Hepatocyte (in vitro differentiated cells): ENCODE data around the gene CDKN2A. TPM values are rescaled to one million over a fixed set of nuclear protein-coding genes. Genes with fewer than 3 reads are reported as not detected.

ENCODE experiments used
- DNase-seq: peaks from one replicate; pipeline ENCODE4 v3.0.0-alpha.2; 2016; ENCODE audit warnings: low spot score
- H2AFZ ChIP-seq: fragments of 200-600 bp; sonication (generic); 2 replicates; pipeline ENCODE4 v1.6.0; 2016; ENCODE audit warnings: antibody characterized with exemption, mild to moderate bottlenecking
- H3K27ac ChIP-seq: fragments of 200-600 bp; sonication (generic); 2 replicates; pipeline ENCODE4 v1.5.1; 2016; ENCODE audit warnings: mild to moderate bottlenecking
- H3K27me3 ChIP-seq: fragments of 200-600 bp; sonication (generic); 2 replicates; pipeline ENCODE4 v1.6.1; 2016
- H3K36me3 ChIP-seq: fragments of 200-600 bp; sonication (generic); replicated peaks from 2 replicates; pipeline ENCODE4 v1.5.1; 2016; ENCODE audit warnings: low read depth; ENCODE audit not compliant: insufficient read depth
- H3K4me1 ChIP-seq: fragments of 200-600 bp; sonication (generic); 2 replicates; pipeline ENCODE4 v1.5.1; 2016; ENCODE audit warnings: mild to moderate bottlenecking, moderate library complexity; ENCODE audit not compliant: insufficient read depth
- H3K4me2 ChIP-seq: fragments of 200-600 bp; sonication (generic); 2 replicates; pipeline ENCODE4 v1.6.0; 2016
- H3K4me3 ChIP-seq: fragments of 200-600 bp; sonication (generic); 2 replicates; pipeline ENCODE4 v1.5.1; 2016; ENCODE audit warnings: mild to moderate bottlenecking
- H3K79me2 ChIP-seq: fragments of 200-600 bp; sonication (generic); 2 replicates; pipeline ENCODE4 v1.6.0; 2017; ENCODE audit warnings: mild to moderate bottlenecking
- H3K9me2 ChIP-seq: fragments of 200-600 bp; sonication (generic); replicated peaks from 2 replicates; pipeline ENCODE4 v1.6.0; 2017; ENCODE audit warnings: mild to moderate bottlenecking; ENCODE audit not compliant: insufficient read depth
- H3K9me3 ChIP-seq: fragments of 200-600 bp; sonication (generic); 2 replicates; pipeline ENCODE4 v1.5.1; 2016; ENCODE audit warnings: low read depth, mild to moderate bottlenecking
- H4K20me1 ChIP-seq: fragments of 200-600 bp; sonication (generic); 2 replicates; pipeline ENCODE4 v1.6.0; 2016; ENCODE audit warnings: mild to moderate bottlenecking; ENCODE audit not compliant: insufficient read depth, poor library complexity, severe bottlenecking
- CTCF ChIP-seq: fragments of 200-600 bp; sonication (generic); IDR thresholded peaks from 2 replicates; pipeline ENCODE4 v1.5.1; 2016; ENCODE audit warnings: antibody characterized with exemption, mild to moderate bottlenecking; ENCODE audit not compliant: poor library complexity
- EZH2 ChIP-seq: fragments of 200-600 bp; sonication (generic); IDR thresholded peaks from 2 replicates; pipeline ENCODE4 v1.6.1; 2016; ENCODE audit warnings: antibody characterized with exemption, mild to moderate bottlenecking, borderline replicate concordance
- EZH2phosphoT487 ChIP-seq: fragments of 200-600 bp; sonication (generic); IDR thresholded peaks from one replicate; pipeline ENCODE4 v1.6.1; 2018; ENCODE audit warnings: antibody characterized with exemption, mild to moderate bottlenecking, low read depth, moderate library complexity; ENCODE audit not compliant: unreplicated experiment, severe bottlenecking
- WGBS: methylation state at CpG from one replicate; pipeline ENCODE4 v1.1.6; 2016; ENCODE audit warnings: low lambda C conversion rate; ENCODE audit errors: missing lambda C conversion rate; 5-methylcytosine and 5-hydroxymethylcytosine counted together
- polyA plus RNA-seq: library from polyadenylated mRNA; unstranded; fragments of >200 nt; fragmentation: Nextera tagmentation; extraction: Ambion mirVana; gene quantifications from 2 replicates; pipeline ENCODE4 v1.2.1, GENCODE V29; 2016
- total RNA-seq: library from RNA; depleted of rRNA; stranded (reverse); fragments of >200 nt; gene quantifications from 2 replicates; pipeline ENCODE4 v1.2.3, GENCODE V29; 2014

The CDKN2A gene
- total and polyA plus RNA-seq, 2 experiments from 2014 or later, result 0.90 to 2.9 TPM

DNA sequence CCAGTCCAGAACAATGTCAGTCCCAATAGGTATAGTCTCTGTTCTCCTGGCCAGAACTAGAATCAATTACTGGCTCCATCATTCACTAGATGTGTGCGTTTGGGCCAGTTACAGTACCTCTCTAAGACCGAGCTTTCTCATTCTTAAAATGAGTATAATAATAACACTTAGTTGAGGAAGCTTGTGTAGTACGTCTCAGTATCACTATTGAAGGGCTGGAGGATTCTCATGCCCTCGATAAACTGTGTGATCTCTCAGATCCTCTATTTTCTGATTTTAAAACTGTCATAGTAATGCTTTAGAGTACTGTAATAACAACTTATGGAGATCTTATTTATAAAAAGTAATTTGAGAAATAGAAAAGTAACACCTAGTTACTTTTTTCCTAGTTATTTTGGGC is 50.7 kb downstream of the CDKN2A start:
- DNase-seq, result no peak
- H3K4me2 ChIP-seq, result no peak overlapping the region
- H3K4me3 ChIP-seq, result no peak overlapping the region
- WGBS, result 85% methylated on average over 4 of the region's 4 CpGs
- peaks cover 5% of the 10 kb centered on the region for H3K27me3 ChIP-seq
- H3K79me2 ChIP-seq, result no peaks in the 10 kb centered on the region
- H2AFZ ChIP-seq, result no peak overlapping the region
- H3K4me1 ChIP-seq, result no peaks in the 10 kb centered on the region
- no peaks in the 10 kb centered on the region for H3K36me3 ChIP-seq
- no peaks in the 10 kb centered on the region for H4K20me1 ChIP-seq
- no peak overlapping the region for H3K27ac ChIP-seq
- TF ChIP-seq EZH2 (no peak), EZH2phosphoT487 (no peak), CTCF (no peak)
- no peaks in the 10 kb centered on the region for H3K9me3 ChIP-seq
- H3K9me2 ChIP-seq, result no peaks in the 10 kb centered on the region

- 84% methylated on average over 4 of the region's 4 CpGs for WGBS
- no peak for DNase-seq
- TF ChIP-seq CTCF (no peak), EZH2phosphoT487 (no peak), EZH2 (no peak)
- no peak overlapping the region for H2AFZ ChIP-seq
- no peak overlapping the region for H3K4me2 ChIP-seq
- no peaks in the 10 kb centered on the region for H3K9me2 ChIP-seq
- no peaks in the 10 kb centered on the region for H4K20me1 ChIP-seq
- H3K4me3 ChIP-seq, result no peak overlapping the region
- H3K4me1 ChIP-seq, result no peaks in the 10 kb centered on the region
- H3K27me3 ChIP-seq, result peaks cover 5% of the 10 kb centered on the region
- H3K36me3 ChIP-seq, result no peaks in the 10 kb centered on the region
- H3K9me3 ChIP-seq, result no peaks in the 10 kb centered on the region
- no peak overlapping the region for H3K27ac ChIP-seq
- no peaks in the 10 kb centered on the region for H3K79me2 ChIP-seq
Observed at GRCh38 chr9:21941337-21941995, 52.7 kb downstream of the CDKN2A start.

GRCh38 chr9:21936161-21936560 is 58.0 kb downstream of the CDKN2A start:
- no peaks in the 10 kb centered on the region for H3K79me2 ChIP-seq

More at GRCh38 chr9:21936161-21936560, 58.0 kb downstream of the CDKN2A start:
- no peaks in the 10 kb centered on the region for H3K4me1 ChIP-seq
- no peaks in the 10 kb centered on the region for H4K20me1 ChIP-seq
- no peak overlapping the region for H3K4me3 ChIP-seq
- DNase-seq, result no peak
- H3K9me2 ChIP-seq, result no peaks in the 10 kb centered on the region
- TF ChIP-seq CTCF (no peak), EZH2phosphoT487 (no peak), EZH2 (no peak)
- no peaks in the 10 kb centered on the region for H3K27me3 ChIP-seq
- no peak overlapping the region for H3K4me2 ChIP-seq
- no peak overlapping the region for H2AFZ ChIP-seq
- 97% methylated on average over 1 of the region's 1 CpG for WGBS
- H3K27ac ChIP-seq, result no peak overlapping the region
- H3K36me3 ChIP-seq, result no peaks in the 10 kb centered on the region
- no peaks in the 10 kb centered on the region for H3K9me3 ChIP-seq
